CD14-positive monocyte (primary cell): Measurements from ENCODE around the gene BNC2. TPM values are rescaled to one million over a fixed set of nuclear protein-coding genes. Genes with fewer than 3 reads are reported as not detected.

Experiments
- DNase-seq, 3 donors: peaks; one replicate each; pipeline ENCODE4 v3.0.0-alpha.2; 2011 to 2022
- H2AFZ ChIP-seq: 2 replicates; pipeline ENCODE4 v1.6.0; 2012; ENCODE audit warnings: mild to moderate bottlenecking, low read depth, low read length, inconsistent platforms; ENCODE audit not compliant: insufficient read depth, poor library complexity, severe bottlenecking
- H3K27ac ChIP-seq, 2 donors: 1 replicate in 1 of 2; 2 replicates in 1 of 2; pipeline ENCODE4 v1.5.1; 2012 to 2013; ENCODE audit warnings: low read length in 2 of 2, control low read depth in 1 of 2, inconsistent platforms in 1 of 2, low read depth in 1 of 2, mild to moderate bottlenecking in 1 of 2
- H3K27me3 ChIP-seq, 2 donors: one replicate each; pipeline versions ENCODE4 v1.6.0 to v1.6.1; 2011 to 2013; ENCODE audit warnings: low read length in 2 of 2; ENCODE audit not compliant: control insufficient read depth in 2 of 2, insufficient read depth in 2 of 2
- H3K36me3 ChIP-seq, 2 donors: replicated peaks in 1 of 2; 1 replicate in 1 of 2; 2 replicates in 1 of 2; pipeline versions ENCODE4 v1.5.1 to v1.6.1; 2012 to 2013; ENCODE audit warnings: low read length in 2 of 2, control low read depth in 1 of 2, inconsistent platforms in 1 of 2, mild to moderate bottlenecking in 1 of 2; ENCODE audit not compliant: insufficient read depth in 2 of 2, control insufficient read depth in 1 of 2
- H3K4me1 ChIP-seq, 2 donors: 1 replicate in 1 of 2; 2 replicates in 1 of 2; pipeline versions ENCODE4 v1.5.1 to v1.6.1; 2012 to 2013; ENCODE audit warnings: low read length in 2 of 2, control low read depth in 1 of 2, inconsistent platforms in 1 of 2, mild to moderate bottlenecking in 1 of 2, moderate library complexity in 1 of 2; ENCODE audit not compliant: insufficient read depth in 2 of 2, control insufficient read depth in 1 of 2
- H3K4me2 ChIP-seq: replicated peaks from 2 replicates; pipeline ENCODE3; 2012; ENCODE audit warnings: low read length, moderate library complexity, mild to moderate bottlenecking; ENCODE audit not compliant: poor library complexity, severe bottlenecking; ENCODE audit errors: extremely low read depth
- H3K4me3 ChIP-seq, 3 experiments: fragments of 200-600 bp in 1 of 3; sonication (generic) in 1 of 3; replicated peaks in 1 of 3; 1 replicate in 2 of 3; 2 replicates in 1 of 3; pipeline ENCODE4 v1.5.1; 2011 to 2013; ENCODE audit warnings: low read length in 3 of 3, mild to moderate bottlenecking in 3 of 3, control low read depth in 2 of 3, low read depth in 2 of 3, inconsistent platforms in 1 of 3, moderate library complexity in 1 of 3
- H3K79me2 ChIP-seq: 2 replicates; pipeline ENCODE4 v1.6.0; 2012; ENCODE audit warnings: mild to moderate bottlenecking, control low read depth, inconsistent platforms, low read length, moderate library complexity; ENCODE audit not compliant: insufficient read depth
- H3K9ac ChIP-seq: 2 replicates; pipeline ENCODE4 v1.6.0; 2017; ENCODE audit warnings: low read length, mild to moderate bottlenecking; ENCODE audit not compliant: insufficient read depth, poor library complexity, severe bottlenecking
- H3K9me3 ChIP-seq, 2 donors: replicated peaks in 1 of 2; 1 replicate in 1 of 2; 2 replicates in 1 of 2; pipeline versions ENCODE4 v1.5.1 to v1.6.1; 2012 to 2013; ENCODE audit warnings: low read length in 2 of 2, control low read depth in 1 of 2; ENCODE audit not compliant: control insufficient read depth in 1 of 2, insufficient read depth in 1 of 2
- H4K20me1 ChIP-seq: 2 replicates; pipeline ENCODE4 v1.6.0; 2012; ENCODE audit warnings: mild to moderate bottlenecking, low read length, control low read depth, moderate library complexity; ENCODE audit not compliant: insufficient read depth
- H3K27ac Mint-ChIP-seq, 7 donors: one replicate each; pipeline ENCODE4 v1.8.0; 2020; ENCODE audit warnings: mild to moderate bottlenecking in 7 of 7, mixed read lengths in 7 of 7, moderate library complexity in 6 of 7, inconsistent platforms in 2 of 7
- H3K27me3 Mint-ChIP-seq, 3 donors: one replicate each; pipeline ENCODE4 v1.8.0; 2021 to 2022; ENCODE audit warnings: low read depth in 3 of 3, mild to moderate bottlenecking in 3 of 3, mixed read lengths in 3 of 3, moderate library complexity in 3 of 3, inconsistent platforms in 1 of 3
- H3K36me3 Mint-ChIP-seq, 2 donors: one replicate each; pipeline ENCODE4 v1.8.0; 2020; ENCODE audit warnings: mixed read lengths in 2 of 2, inconsistent platforms in 1 of 2, mild to moderate bottlenecking in 1 of 2
- H3K4me1 Mint-ChIP-seq: one replicate; pipeline ENCODE4 v1.8.0; 2020; ENCODE audit warnings: mild to moderate bottlenecking, mixed read lengths
- H3K4me3 Mint-ChIP-seq, 2 donors: one replicate each; pipeline ENCODE4 v1.8.0; 2020; ENCODE audit warnings: mild to moderate bottlenecking in 2 of 2, mixed read lengths in 2 of 2, moderate library complexity in 1 of 2
- H3K9me3 Mint-ChIP-seq, 7 donors: one replicate each; pipeline ENCODE4 v1.8.0; 2020 to 2022; ENCODE audit warnings: mixed read lengths in 7 of 7, mild to moderate bottlenecking in 6 of 7, moderate library complexity in 6 of 7, inconsistent platforms in 2 of 7
- WGBS: methylation state at CpG from one replicate; pipeline ENCODE4 v1.1.5; 2013; ENCODE audit warnings: missing lambda C conversion rate; ENCODE audit not compliant: insufficient coverage; 5-methylcytosine and 5-hydroxymethylcytosine counted together
- intact Hi-C, 2 donors: fragments of 100-400 bp; cut with micrococcal nuclease; formaldehyde crosslinking; loops; one replicate each; pipeline versions ENCODE4 v1.15.0 to v1.15.1; 2023
- polyA plus RNA-seq, 3 donors: library from polyadenylated mRNA; depleted of rRNA in 1 of 3; unstranded in 2 of 3; stranded (reverse) in 1 of 3; fragments of 300-500 nt in 2 of 3; fragments of >200 nt in 1 of 3; fragmentation: Illumina TruSeq in 2 of 3; gene quantifications; 1 replicate in 2 of 3; 2 replicates in 1 of 3; pipeline ENCODE4 v1.2.3, GENCODE V29; 2012 to 2021
- TF ChIP-seq, protein P1 (sequence below): fragments of 200-600 bp; IDR thresholded peaks from one replicate; pipeline ENCODE4 v1.8.0; 2022; ENCODE audit warnings: antibody characterized with exemption, mild to moderate bottlenecking

BNC2 gene
- polyA plus RNA-seq, 3 donors = 0.01 TPM; not detected in 2

DNA sequence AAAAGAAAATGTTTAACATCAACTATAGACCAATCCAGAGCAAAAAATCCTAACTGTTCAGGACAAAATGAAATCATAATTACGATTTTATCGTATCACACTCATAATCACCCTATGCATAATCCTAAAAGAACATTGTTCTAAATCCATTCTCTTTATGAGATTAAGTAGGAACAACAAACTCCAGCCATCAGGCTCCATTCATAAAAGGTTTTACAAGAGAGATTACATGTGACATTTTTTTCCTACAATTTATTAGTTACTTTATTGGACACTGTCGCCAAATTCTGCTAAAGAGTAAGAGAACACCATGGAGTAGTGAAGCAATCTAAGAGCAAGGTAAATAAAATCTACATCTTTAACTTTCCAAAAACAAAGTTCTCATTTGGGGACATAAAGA lies 198.0 kb downstream of the BNC2 start:
- TF ChIP-seq, protein P1, sequence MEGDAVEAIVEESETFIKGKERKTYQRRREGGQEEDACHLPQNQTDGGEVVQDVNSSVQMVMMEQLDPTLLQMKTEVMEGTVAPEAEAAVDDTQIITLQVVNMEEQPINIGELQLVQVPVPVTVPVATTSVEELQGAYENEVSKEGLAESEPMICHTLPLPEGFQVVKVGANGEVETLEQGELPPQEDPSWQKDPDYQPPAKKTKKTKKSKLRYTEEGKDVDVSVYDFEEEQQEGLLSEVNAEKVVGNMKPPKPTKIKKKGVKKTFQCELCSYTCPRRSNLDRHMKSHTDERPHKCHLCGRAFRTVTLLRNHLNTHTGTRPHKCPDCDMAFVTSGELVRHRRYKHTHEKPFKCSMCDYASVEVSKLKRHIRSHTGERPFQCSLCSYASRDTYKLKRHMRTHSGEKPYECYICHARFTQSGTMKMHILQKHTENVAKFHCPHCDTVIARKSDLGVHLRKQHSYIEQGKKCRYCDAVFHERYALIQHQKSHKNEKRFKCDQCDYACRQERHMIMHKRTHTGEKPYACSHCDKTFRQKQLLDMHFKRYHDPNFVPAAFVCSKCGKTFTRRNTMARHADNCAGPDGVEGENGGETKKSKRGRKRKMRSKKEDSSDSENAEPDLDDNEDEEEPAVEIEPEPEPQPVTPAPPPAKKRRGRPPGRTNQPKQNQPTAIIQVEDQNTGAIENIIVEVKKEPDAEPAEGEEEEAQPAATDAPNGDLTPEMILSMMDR = no peak
- no peak overlapping the region for H3K4me3 Mint-ChIP-seq
- no peaks in the 10 kb centered on the region for H3K4me1 Mint-ChIP-seq
- H3K36me3 Mint-ChIP-seq = no peaks in the 10 kb centered on the region
- H3K27me3 Mint-ChIP-seq = peaks cover 0 to 1% (median 0%) of the 10 kb centered on the region in 3 donors
- peaks cover 0 to 2% (median 0%) of the 10 kb centered on the region in 7 donors for H3K9me3 Mint-ChIP-seq
- H3K27me3 ChIP-seq = no peaks in the 10 kb centered on the region
- H4K20me1 ChIP-seq = no peaks in the 10 kb centered on the region
- no peaks in the 10 kb centered on the region for H3K4me1 ChIP-seq
- H3K4me2 ChIP-seq = no peak overlapping the region
- H3K36me3 ChIP-seq = no peaks in the 10 kb centered on the region
- no peaks in the 10 kb centered on the region for H3K79me2 ChIP-seq
- H3K27ac Mint-ChIP-seq = no peak overlapping the region
- H3K9ac ChIP-seq = no peak overlapping the region
- WGBS = no CpG with 5 or more reads among the region's 3 CpGs
- intact Hi-C loops = no loop called here
- H2AFZ ChIP-seq = no peak overlapping the region
- H3K4me3 ChIP-seq = no peak overlapping the region
- H3K27ac ChIP-seq = no peak overlapping the region
- no peak for DNase-seq
- no peaks in the 10 kb centered on the region for H3K9me3 ChIP-seq

DNA sequence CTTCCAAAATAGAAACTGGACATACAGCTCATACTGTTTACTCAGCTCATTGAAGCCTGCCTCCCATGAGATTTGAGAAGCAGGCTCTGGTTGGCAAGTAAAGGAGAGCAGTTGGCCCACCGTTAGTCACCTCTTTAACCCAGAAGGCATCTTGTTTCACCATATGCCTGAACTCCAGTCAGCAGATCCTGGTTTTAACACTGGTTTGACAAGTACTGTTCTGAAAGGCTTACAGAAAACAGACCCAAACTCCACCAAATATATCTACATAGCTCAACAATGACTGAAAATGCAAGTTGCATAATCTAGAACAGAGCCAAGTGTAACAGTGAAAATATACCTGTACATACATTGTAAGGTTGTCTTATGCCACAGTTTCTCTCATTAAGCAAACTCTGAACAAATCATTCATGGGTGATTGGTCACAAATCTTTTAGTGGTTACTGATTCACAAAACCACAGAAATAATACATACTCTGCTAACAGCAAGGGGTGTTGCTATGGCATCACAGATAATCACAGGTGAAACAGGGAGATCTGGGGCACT lies 198.8 kb downstream of the BNC2 start:
- Histone ChIP-seq H3K4me3 (no peak overlapping the region), H3K36me3 (no peaks in the 10 kb centered on the region), H3K27ac (no peak overlapping the region), H3K9me3 (no peaks in the 10 kb centered on the region), H3K9ac (no peak overlapping the region), H3K4me2 (no peak overlapping the region), H4K20me1 (no peaks in the 10 kb centered on the region), H3K79me2 (no peaks in the 10 kb centered on the region), H2AFZ (no peak overlapping the region), H3K4me1 (no peaks in the 10 kb centered on the region), H3K27me3 (no peaks in the 10 kb centered on the region)
- no peak overlapping the region for H3K27ac Mint-ChIP-seq
- 86% methylated on average over 1 of the region's 1 CpG for WGBS
- intact Hi-C loops = no loop called here
- H3K9me3 Mint-ChIP-seq = peaks cover 0 to 2% (median 0%) of the 10 kb centered on the region in 7 donors
- H3K4me3 Mint-ChIP-seq = no peak overlapping the region
- DNase-seq = no peak
- H3K4me1 Mint-ChIP-seq = no peaks in the 10 kb centered on the region
- TF ChIP-seq, protein P1 = no peak
- no peaks in the 10 kb centered on the region for H3K36me3 Mint-ChIP-seq
- H3K27me3 Mint-ChIP-seq = peaks cover 0 to 1% (median 0%) of the 10 kb centered on the region in 3 donors
